COR-L47 (cell line): ENCODE measurements around the gene RUSF1.
"Not testable (repeated sequence)": the region's sequence is repeated elsewhere in the genome, so short reads cannot be mapped to it uniquely, and the experiment has no call there.

Experiments
- DNase-seq: peaks from one replicate; lab custom pipeline; 2025; lab: John Stamatoyannopoulos, UW

RUSF1 gene

GRCh38 chr16:31487071-31487719 is 21.0 kb downstream of the RUSF1 start:
- DNase-seq, result no peak

GRCh38 chr16:31486045-31486444 is 22.1 kb downstream of the RUSF1 start:
- no peak for DNase-seq

- no peak for DNase-seq
Observed at GRCh38 chr16:31485571-31485970, 22.6 kb downstream of the RUSF1 start.

- DNase-seq, result no peak
Observed at GRCh38 chr16:31484491-31485171, 23.6 kb downstream of the RUSF1 start.

- not testable (repeated sequence) for DNase-seq
Observed at GRCh38 chr16:31484048-31484447, 24.1 kb downstream of the RUSF1 start.

- DNase-seq, result no peak
Observed at GRCh38 chr16:31483081-31483480, 25.1 kb downstream of the RUSF1 start, which contains the start of gene SLC5A2. Gene SLC5A2, plus strand, starts transcription at chr16:31483123. Its CDS starts 14 bp downstream, at chr16:31483137.

- no peak for DNase-seq
Observed at GRCh38 chr16:31480851-31481536, 27.2 kb downstream of the RUSF1 start.

GRCh38 chr16:31479751-31480150 is 28.4 kb downstream of the RUSF1 start:
- no peak for DNase-seq

GRCh38 chr16:31478956-31479355 is 29.2 kb downstream of the RUSF1 start:
- DNase-seq, result no peak

- DNase-seq, result no peak
Observed at GRCh38 chr16:31477220-31478216, 30.7 kb downstream of the RUSF1 start.

GRCh38 chr16:31476303-31477219 is 31.6 kb downstream of the RUSF1 start:
- DNase-seq, result no peak

GRCh38 chr16:31475946-31476302 is 32.3 kb downstream of the RUSF1 start:
- no peak for DNase-seq

GRCh38 chr16:31474773-31475738 is 33.1 kb downstream of the RUSF1 start:
- no peak for DNase-seq

GRCh38 chr16:31474173-31474714 is 33.9 kb downstream of the RUSF1 start:
- no peak for DNase-seq

GRCh38 chr16:31473264-31473984 is 34.8 kb downstream of the RUSF1 start:
- no peak for DNase-seq

GRCh38 chr16:31472709-31473203 is 35.4 kb downstream of the RUSF1 start:
- peak; percentile 84 for DNase-seq

- DNase-seq, result peak; percentile 0
Observed at GRCh38 chr16:31471875-31472708, 36.1 kb downstream of the RUSF1 start, which contains the start of gene TGFB1I1. Gene TGFB1I1, plus strand, starts transcription at chr16:31472152. Its CDS starts 37 bp downstream, at chr16:31472189.
